KOPT-K1 (cell line): Measurements from ENCODE around the gene NAMPT.
A peak's percentile ranks its signal among the peaks of the same experiment; 100 is the strongest.
"Not testable (repeated sequence)": the region's sequence is repeated elsewhere in the genome, so short reads cannot be mapped to it uniquely, and the experiment has no call there.

Experiments used
- H3K27ac ChIP-seq: fragments of 200-600 bp; sonication (generic); 2 replicates; pipeline ENCODE4 v1.5.1; 2016; ENCODE audit warnings: antibody characterized with exemption, mild to moderate bottlenecking, low read depth, low read length; ENCODE audit not compliant: poor library complexity, severe bottlenecking
- H3K36me3 ChIP-seq: fragments of 200-600 bp; sonication (generic); 2 replicates; pipeline ENCODE4 v1.5.1; 2017; ENCODE audit warnings: antibody characterized with exemption, mild to moderate bottlenecking, low read length, moderate library complexity; ENCODE audit not compliant: insufficient read depth
- H3K9me3 ChIP-seq: fragments of 200-600 bp; sonication (generic); 2 replicates; pipeline ENCODE4 v1.5.1; 2017; ENCODE audit warnings: antibody characterized with exemption, low read length, mild to moderate bottlenecking; ENCODE audit not compliant: insufficient read depth, poor library complexity, severe bottlenecking

Gene NAMPT

GRCh38 chr7:106284714-106285050 lies at the start of gene NAMPT:
TSS of gene NAMPT (minus strand) at chr7:106284983. CDS start at chr7:106284884, 99 bp downstream.
- no peaks in the 10 kb centered on the region for H3K36me3 ChIP-seq

GRCh38 chr7:106332201-106332600 lies 47.4 kb upstream of the NAMPT start:
- Histone ChIP-seq H3K27ac (no peak overlapping the region), H3K36me3 (no peaks in the 10 kb centered on the region), H3K9me3 (peaks cover 10% of the 10 kb centered on the region)

More at GRCh38 chr7:106284714-106285050, at the start of gene NAMPT:
- Histone ChIP-seq H3K27ac (peak within 1 kb of the TSS; percentile 72), H3K9me3 (no peaks in the 10 kb centered on the region)

GRCh38 chr7:106331441-106332175 lies 46.8 kb upstream of the NAMPT start:
- Histone ChIP-seq H3K9me3 (peaks cover 5% of the 10 kb centered on the region), H3K27ac (no peak overlapping the region), H3K36me3 (no peaks in the 10 kb centered on the region)

GRCh38 chr7:106329971-106330733 lies 45.4 kb upstream of the NAMPT start:
- no peaks in the 10 kb centered on the region for H3K36me3 ChIP-seq
- no peak overlapping the region for H3K27ac ChIP-seq
- no peaks in the 10 kb centered on the region for H3K9me3 ChIP-seq

- no peak overlapping the region for H3K27ac ChIP-seq
- no peaks in the 10 kb centered on the region for H3K9me3 ChIP-seq
- H3K36me3 ChIP-seq = no peaks in the 10 kb centered on the region
Measured at GRCh38 chr7:106329408-106329807, 44.6 kb upstream of the NAMPT start.

- Histone ChIP-seq H3K36me3 (no peaks in the 10 kb centered on the region), H3K9me3 (no peaks in the 10 kb centered on the region), H3K27ac (no peak overlapping the region)
Measured at GRCh38 chr7:106327538-106328481, 43.0 kb upstream of the NAMPT start.

GRCh38 chr7:106326594-106327537 lies 42.1 kb upstream of the NAMPT start:
- Histone ChIP-seq H3K9me3 (no peaks in the 10 kb centered on the region), H3K27ac (no peak overlapping the region), H3K36me3 (no peaks in the 10 kb centered on the region)

- H3K9me3 ChIP-seq, H3K36me3 ChIP-seq, H3K27ac ChIP-seq: not testable (repeated sequence)
Measured at GRCh38 chr7:106324509-106324908, 39.7 kb upstream of the NAMPT start.

- not testable (repeated sequence) for H3K9me3 ChIP-seq, H3K36me3 ChIP-seq, H3K27ac ChIP-seq
Measured at GRCh38 chr7:106320254-106320770, 35.5 kb upstream of the NAMPT start.

GRCh38 chr7:106318482-106318881 lies 33.7 kb upstream of the NAMPT start:
- no peak overlapping the region for H3K27ac ChIP-seq

GRCh38 chr7:106317971-106318370 lies 33.2 kb upstream of the NAMPT start:
- Histone ChIP-seq H3K36me3 (no peaks in the 10 kb centered on the region), H3K27ac (no peak overlapping the region), H3K9me3 (peaks cover 3% of the 10 kb centered on the region)

More at GRCh38 chr7:106318482-106318881, 33.7 kb upstream of the NAMPT start:
- H3K9me3 ChIP-seq = peaks cover 3% of the 10 kb centered on the region
- H3K36me3 ChIP-seq = no peaks in the 10 kb centered on the region

- no peak overlapping the region for H3K27ac ChIP-seq
- H3K36me3 ChIP-seq = no peaks in the 10 kb centered on the region
- H3K9me3 ChIP-seq = peaks cover 3% of the 10 kb centered on the region
Measured at GRCh38 chr7:106316947-106317346, 32.2 kb upstream of the NAMPT start.

GRCh38 chr7:106314875-106315274 lies 30.1 kb upstream of the NAMPT start:
- no peaks in the 10 kb centered on the region for H3K36me3 ChIP-seq
- no peaks in the 10 kb centered on the region for H3K9me3 ChIP-seq
- H3K27ac ChIP-seq = no peak overlapping the region

GRCh38 chr7:106313966-106314365 lies 29.2 kb upstream of the NAMPT start:
- Histone ChIP-seq H3K36me3 (no peaks in the 10 kb centered on the region), H3K27ac (no peak overlapping the region), H3K9me3 (no peaks in the 10 kb centered on the region)
